ENCODE data around the gene PFDN4. TPM values are rescaled to one million over a fixed set of nuclear protein-coding genes. Genes with fewer than 3 reads are reported as not detected.
A peak's percentile ranks its signal among the peaks of the same experiment; 100 is the strongest.
"Not testable (repeated sequence)": the region's sequence is repeated elsewhere in the genome, so short reads cannot be mapped to it uniquely, and the experiment has no call there.

The PFDN4 gene
- total RNA-seq, 2 donors from 2014 or later, result 22.1 to 22.2 TPM

- ATAC-seq (no peak), DNase-seq (no peak)
Observed at GRCh38 chr20:54255157-54255556, 47.3 kb downstream of the PFDN4 start.

GRCh38 chr20:54256202-54256601, 48.3 kb downstream of the PFDN4 start:
- no peak for ATAC-seq
- intact Hi-C loops (cut with DNase I), result no loop called here
- DNase-seq, result no peak

More at GRCh38 chr20:54255157-54255556, 47.3 kb downstream of the PFDN4 start:
- intact Hi-C loops (cut with DNase I), result no loop called here

GRCh38 chr20:54257071-54257816, 49.4 kb downstream of the PFDN4 start:
- DNase-seq, result no peak
- intact Hi-C loops (cut with DNase I), result no loop called here
- peak; percentile 38 to 97 for ATAC-seq

- no peak for ATAC-seq
- DNase-seq, result no peak
- intact Hi-C loops (cut with DNase I), result no loop called here
Observed at GRCh38 chr20:54260116-54260515, 52.2 kb downstream of the PFDN4 start.

- intact Hi-C loops (cut with DNase I), result no loop called here
- ATAC-seq (no peak), DNase-seq (no peak)
Observed at GRCh38 chr20:54262671-54263070, 54.8 kb downstream of the PFDN4 start.

GRCh38 chr20:54263116-54263690, 55.3 kb downstream of the PFDN4 start:
- DNase-seq (no peak), ATAC-seq (no peak)
- intact Hi-C loops (cut with DNase I), result no loop called here

- DNase-seq; intact Hi-C loops (cut with DNase I); ATAC-seq: not testable (repeated sequence)
Observed at GRCh38 chr20:54265791-54266190, 57.9 kb downstream of the PFDN4 start.

- intact Hi-C loops (cut with DNase I), result no loop called here
- DNase-seq, result no peak
Observed at GRCh38 chr20:54266844-54267243, 59.0 kb downstream of the PFDN4 start.

GRCh38 chr20:54267483-54268003, 59.7 kb downstream of the PFDN4 start:
- DNase-seq (no peak), ATAC-seq (peak in 1 of 2 donors; percentile 41)
- intact Hi-C loops (cut with DNase I), result no loop called here

More at GRCh38 chr20:54266844-54267243, 59.0 kb downstream of the PFDN4 start:
- no peak for ATAC-seq

- ATAC-seq (no peak), DNase-seq (no peak)
- intact Hi-C loops (cut with DNase I), result no loop called here
Observed at GRCh38 chr20:54268941-54269340, 61.1 kb downstream of the PFDN4 start.

Other genes starting within 250 kb of the PFDN4 start
- gene BCAS1, start 137.5 kb upstream of the PFDN4 start, total RNA-seq, result not detected
- not detected for gene CYP24A1, start 34.1 kb upstream of the PFDN4 start, total RNA-seq

Data from left cardiac atrium (tissue), 4 donors.